A549 (cell line): Measurements from ENCODE around the gene COX4I1. TPM values are rescaled to one million over a fixed set of nuclear protein-coding genes. Genes with fewer than 3 reads are reported as not detected.
"Not testable (repeated sequence)": the region's sequence is repeated elsewhere in the genome, so short reads cannot be mapped to it uniquely, and the experiment has no call there.

ENCODE experiments used
- ATAC-seq, 2 experiments: fragments of 200-7000 bp in 1 of 2; fragments of >200 bp in 1 of 2; cut with Nextera tagmentation in 1 of 2; cut with Tn5 transposase in 1 of 2; 3 replicates each; pipeline versions ENCODE4 v1.8.0 to v1.9.1; 2018 to 2020; ENCODE audit warnings: mild to moderate bottlenecking in 1 of 2, moderate library complexity in 1 of 2
- CTCF ChIA-PET: fragments of 300-600 bp; sonication (Branson Sonifier 250); formaldehyde crosslinking; extraction: SDS; loops from one replicate; lab custom pipeline; 2021; ENCODE audit warnings: antibody characterized with exemption, inconsistent platforms; lab: Yijun Ruan, JAX
- POLR2A ChIA-PET: fragments of 350-600 bp; formaldehyde crosslinking; extraction: SDS; loops from one replicate; lab custom pipeline; 2021; ENCODE audit warnings: antibody characterized with exemption, inconsistent platforms; lab: Yijun Ruan, JAX
- DNase-seq, 2 experiments: peaks; one replicate each; pipeline versions ENCODE4 v3.0.0 to v3.0.0-alpha.2; 2011 to 2016; ENCODE audit warnings: low read depth in 1 of 2, low spot score in 1 of 2
- FAIRE-seq: peaks from 2 replicates; lab custom pipeline; 2011; peaks lifted over from hg19 to GRCh38; lab: Jason Lieb, UNC
- H3K27ac ChIP-seq, 2 experiments: fragments of >200 bp; sonication (Bioruptor Twin); formaldehyde crosslinking; 3 replicates each; pipeline ENCODE4 v1.5.1; 2016 to 2017
- H3K4me1 ChIP-seq: fragments of >200 bp; sonication (Bioruptor Twin); formaldehyde crosslinking; 3 replicates; pipeline ENCODE4 v1.6.1; 2016
- H3K4me2 ChIP-seq: fragments of >200 bp; sonication (Bioruptor Twin); formaldehyde crosslinking; 3 replicates; pipeline ENCODE4 v1.6.1; 2016
- H3K4me3 ChIP-seq: fragments of >200 bp; sonication (Bioruptor Twin); formaldehyde crosslinking; 3 replicates; pipeline ENCODE4 v1.5.1; 2016
- H3K9me3 ChIP-seq: fragments of >200 bp; sonication (Bioruptor Twin); formaldehyde crosslinking; 3 replicates; pipeline ENCODE4 v1.6.1; 2016
- CBX8 ChIP-seq: fragments of 200-600 bp; sonication (generic); IDR thresholded peaks from 2 replicates; pipeline ENCODE4 v1.6.1; 2016
- CEBPB ChIP-seq, 2 experiments: fragments of >200 bp in 1 of 2; sonication (Bioruptor Twin) in 1 of 2; formaldehyde crosslinking in 1 of 2; IDR thresholded peaks; 2 replicates each; pipeline ENCODE4 v1.6.1; 2012 to 2016
- GATA3 ChIP-seq: IDR thresholded peaks from 2 replicates; pipeline ENCODE4 v1.6.1; 2012; ENCODE audit warnings: borderline replicate concordance
- HDAC2 ChIP-seq: fragments of 200-600 bp; sonication (generic); IDR thresholded peaks from 2 replicates; pipeline ENCODE4 v1.6.1; 2016
- HEYL ChIP-seq: fragments of 250-450 bp; sonication (Bioruptor Pico); IDR thresholded peaks from 2 replicates; pipeline ENCODE4 v1.8.0; 2021; ENCODE audit warnings: mild to moderate bottlenecking, moderate library complexity
- HOXB5 ChIP-seq: fragments of 250-450 bp; sonication (Bioruptor Pico); IDR thresholded peaks from 2 replicates; pipeline ENCODE4 v1.5.0; 2020; ENCODE audit warnings: mild to moderate bottlenecking, moderate library complexity
- MAZ ChIP-seq: fragments of 150-350 bp; IDR thresholded peaks from 2 replicates; pipeline ENCODE4 v1.6.1; 2014; ENCODE audit warnings: antibody characterized with exemption, low read depth, low read length, borderline replicate concordance
- PHF8 ChIP-seq: fragments of 200-600 bp; sonication (generic); IDR thresholded peaks from 2 replicates; pipeline ENCODE4 v1.6.1; 2016; ENCODE audit warnings: low read depth, mild to moderate bottlenecking, antibody characterized with exemption, moderate library complexity, borderline replicate concordance
- POLR2AphosphoS2 ChIP-seq: conservative IDR thresholded peaks from 2 replicates; pipeline ENCODE4 v1.6.1; 2012; ENCODE audit warnings: low read length, improper control_type of control experiment, inconsistent platforms
- RARB ChIP-seq: fragments of 250-450 bp; sonication (Bioruptor Pico); IDR thresholded peaks from 2 replicates; pipeline ENCODE4 v1.8.0; 2021; ENCODE audit warnings: mild to moderate bottlenecking, moderate library complexity
- SMC3 ChIP-seq: fragments of >200 bp; sonication (Bioruptor Twin); formaldehyde crosslinking; IDR thresholded peaks from 3 replicates; pipeline ENCODE4 v1.6.1; 2018; ENCODE audit warnings: inconsistent platforms
- TFCP2L1 ChIP-seq: fragments of 250-450 bp; sonication (Bioruptor Pico); IDR thresholded peaks from 2 replicates; pipeline ENCODE4 v1.5.0; 2021; ENCODE audit warnings: mild to moderate bottlenecking
- TP53 ChIP-seq: fragments of 250-450 bp; sonication (Bioruptor Pico); IDR thresholded peaks from 2 replicates; pipeline ENCODE4 v1.5.0; 2021; ENCODE audit warnings: mild to moderate bottlenecking, moderate library complexity
- ZC3H11A ChIP-seq: fragments of 450-650 bp; IDR thresholded peaks from 2 replicates; pipeline ENCODE4 v1.6.1; 2014; ENCODE audit warnings: antibody characterized with exemption, mild to moderate bottlenecking
- WGBS: methylation state at CpG from one replicate; pipeline ENCODE4 v1.1.6; 2017; ENCODE audit errors: missing lambda C conversion rate; 5-methylcytosine and 5-hydroxymethylcytosine counted together
- polyA plus RNA-seq, 4 experiments: library from polyadenylated mRNA; depleted of rRNA in 3 of 4; stranded (reverse); fragments of >200 nt; fragmentation: RNase III in 1 of 4; extraction: RNeasy Plus Mini Kit Qiagen cat#74134 plus additional on column Dnase treatment in 1 of 4; gene quantifications; 2 replicates in 3 of 4; 3 replicates in 1 of 4; pipeline ENCODE4 v1.2.3, GENCODE V29; 2011 to 2017
- TF ChIP-seq, protein P1 (sequence below): IDR thresholded peaks from 2 replicates; pipeline ENCODE4 v1.6.1; 2012
- TF ChIP-seq, protein P2 (sequence below): fragments of >200 bp; sonication (Bioruptor Twin); formaldehyde crosslinking; IDR thresholded peaks from 3 replicates; pipeline ENCODE4 v1.5.1; 2016
- TF ChIP-seq, protein P3 (sequence below): fragments of 250-450 bp; sonication (Bioruptor Pico); IDR thresholded peaks from 2 replicates; pipeline ENCODE4 v1.5.0; 2021; ENCODE audit warnings: mild to moderate bottlenecking, moderate library complexity, borderline replicate concordance
- TF ChIP-seq, protein P4 (sequence below): fragments of 200-600 bp; sonication (generic); IDR thresholded peaks from 2 replicates; pipeline ENCODE4 v1.6.1; 2016; ENCODE audit warnings: antibody characterized with exemption, mild to moderate bottlenecking, moderate library complexity

Gene COX4I1
- polyA plus RNA-seq, 2 of the 4 experiments (the other 2 are of a cell fraction): 783 to 929 TPM

DNA sequence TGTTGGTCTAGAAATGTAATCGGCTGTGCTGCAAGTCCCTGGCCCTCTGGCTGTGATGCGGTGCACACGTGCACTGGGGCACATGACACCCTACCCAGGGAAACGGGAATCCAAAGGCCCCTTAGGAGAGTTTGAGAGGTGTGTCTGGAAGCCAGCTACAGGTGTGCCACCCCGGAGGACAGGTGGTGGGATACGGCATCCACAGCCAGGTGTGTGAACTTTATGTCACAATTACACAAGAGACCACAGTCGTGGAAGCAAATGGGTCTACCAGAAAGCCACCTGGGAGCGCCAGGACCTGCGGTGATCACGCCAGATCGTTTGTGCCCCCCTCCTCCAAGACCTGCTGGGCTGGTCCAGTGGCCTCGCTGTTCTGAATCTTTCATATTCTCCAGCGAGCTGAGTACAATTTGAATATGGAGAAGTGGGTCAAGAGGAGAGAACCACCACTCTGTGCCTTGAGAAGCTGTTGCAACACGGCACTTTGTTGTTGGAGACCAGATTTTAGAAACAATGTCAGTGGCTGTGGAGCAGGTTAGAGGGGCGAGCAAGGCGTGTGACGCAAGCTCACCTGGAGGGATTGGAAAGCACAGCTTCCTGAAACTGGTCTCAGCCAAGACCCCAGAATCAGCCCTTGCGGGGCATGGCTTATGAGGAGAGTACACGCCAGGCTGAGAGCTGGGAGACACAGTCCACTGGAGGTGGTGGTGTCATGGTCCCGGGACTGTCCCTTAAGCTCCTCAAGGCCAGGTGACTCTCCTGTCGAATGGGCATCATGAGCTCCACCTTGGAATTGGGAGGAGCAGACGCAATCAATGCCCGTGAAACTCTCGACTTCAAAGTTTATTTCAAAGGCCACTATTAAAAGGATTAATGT, 37.4 kb downstream of the COX4I1 start:
- no peak for FAIRE-seq
- Histone ChIP-seq H3K4me3 (no peak overlapping the region), H3K4me1 (no peaks in the 10 kb centered on the region), H3K4me2 (no peak overlapping the region), H3K9me3 (0 out of 3 replicates have a peak, but pooled peaks cover 3% of the 10 kb centered on the region)
- peak in 1 of 2 experiments; percentile 26; a peak in 1 of 6 replicates for ATAC-seq
- no peak for DNase-seq
- 16% methylated on average over 21 of the region's 24 CpGs for WGBS
- POLR2A ChIA-PET: no interaction called here
- TF ChIP-seq PHF8: no peak
- TF ChIP-seq, protein P1, sequence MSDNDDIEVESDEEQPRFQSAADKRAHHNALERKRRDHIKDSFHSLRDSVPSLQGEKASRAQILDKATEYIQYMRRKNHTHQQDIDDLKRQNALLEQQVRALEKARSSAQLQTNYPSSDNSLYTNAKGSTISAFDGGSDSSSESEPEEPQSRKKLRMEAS: no peak
- no peak for TF ChIP-seq HDAC2
- TF ChIP-seq, all 56 proteins: peak for 0
- CTCF ChIA-PET: interaction anchor here (0.8 to 14.3 kb wide), 4 partner anchors 16 to 179 kb away, joined by 3 to 126 read pairs (median 8); no protein-coding TSS in a partner anchor
- H3K27ac ChIP-seq: no peak overlapping the region

DNA sequence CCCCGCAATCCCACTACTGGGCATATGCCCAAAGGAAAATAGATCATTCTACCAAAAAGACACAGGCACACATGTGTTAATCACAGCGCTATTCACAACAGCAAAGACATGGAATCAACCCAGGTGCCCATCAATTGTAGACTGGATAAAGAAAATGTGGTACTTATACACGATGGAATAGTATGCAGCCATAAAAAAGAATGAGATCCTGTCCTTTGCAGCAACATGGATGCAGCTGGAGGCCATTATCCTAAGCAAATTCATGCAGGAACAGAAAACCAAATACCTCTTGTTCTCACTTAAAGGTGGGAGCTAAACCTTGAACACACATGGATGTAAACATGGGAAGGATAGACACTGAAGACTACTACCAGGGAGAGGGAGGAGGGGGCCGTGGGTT, 38.2 kb downstream of the COX4I1 start:
- CTCF ChIA-PET: interaction anchor here (0.8 to 14.3 kb wide), 5 partner anchors 17 to 179 kb away, joined by 3 to 126 read pairs (median 6); no protein-coding TSS in a partner anchor
- H3K4me1 ChIP-seq, H3K9me3 ChIP-seq, ATAC-seq, DNase-seq, H3K27ac ChIP-seq, H3K4me3 ChIP-seq, POLR2A ChIA-PET, FAIRE-seq, H3K4me2 ChIP-seq: not testable (repeated sequence)
- 16% methylated on average over 4 of the region's 4 CpGs for WGBS

DNA sequence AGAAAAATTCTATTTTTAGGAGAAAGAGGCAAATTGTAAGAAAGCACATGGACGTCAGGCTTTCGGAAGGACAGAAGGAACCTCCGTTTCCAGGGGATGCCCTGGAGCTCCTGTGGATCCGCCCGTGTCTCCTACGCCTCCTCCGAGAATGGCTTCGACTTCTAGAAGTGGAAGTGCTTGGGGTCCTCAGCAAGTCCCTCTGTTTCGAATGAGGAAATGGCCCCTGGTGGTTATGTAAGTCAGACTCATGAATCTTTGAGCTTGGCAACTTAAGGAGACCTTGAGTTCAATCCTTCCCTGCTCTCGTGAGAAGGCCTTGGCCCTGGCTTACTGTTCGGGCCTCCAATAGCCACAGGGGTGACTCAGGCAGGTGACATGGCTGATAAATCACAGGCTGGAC, 38.9 kb downstream of the COX4I1 start:
- H3K27ac ChIP-seq: no peak overlapping the region
- DNase-seq (no peak), FAIRE-seq (no peak), ATAC-seq (no peak)
- WGBS: 62% methylated on average over 11 of the region's 11 CpGs
- H3K4me1 ChIP-seq: no peaks in the 10 kb centered on the region
- CTCF ChIA-PET: interaction anchor here (1.4 to 14.3 kb wide), 3 partner anchors 18 to 178 kb away, joined by 6 to 126 read pairs (median 14); no protein-coding TSS in a partner anchor
- no peaks in the 10 kb centered on the region for H3K9me3 ChIP-seq
- POLR2A ChIA-PET: no interaction called here
- no peak overlapping the region for H3K4me3 ChIP-seq
- no peak for TF ChIP-seq CBX8
- no peak for TF ChIP-seq TFCP2L1 (CRISPR knock-in tag)
- TF ChIP-seq HOXB5 (CRISPR knock-in tag): no peak
- TF ChIP-seq, protein P2, sequence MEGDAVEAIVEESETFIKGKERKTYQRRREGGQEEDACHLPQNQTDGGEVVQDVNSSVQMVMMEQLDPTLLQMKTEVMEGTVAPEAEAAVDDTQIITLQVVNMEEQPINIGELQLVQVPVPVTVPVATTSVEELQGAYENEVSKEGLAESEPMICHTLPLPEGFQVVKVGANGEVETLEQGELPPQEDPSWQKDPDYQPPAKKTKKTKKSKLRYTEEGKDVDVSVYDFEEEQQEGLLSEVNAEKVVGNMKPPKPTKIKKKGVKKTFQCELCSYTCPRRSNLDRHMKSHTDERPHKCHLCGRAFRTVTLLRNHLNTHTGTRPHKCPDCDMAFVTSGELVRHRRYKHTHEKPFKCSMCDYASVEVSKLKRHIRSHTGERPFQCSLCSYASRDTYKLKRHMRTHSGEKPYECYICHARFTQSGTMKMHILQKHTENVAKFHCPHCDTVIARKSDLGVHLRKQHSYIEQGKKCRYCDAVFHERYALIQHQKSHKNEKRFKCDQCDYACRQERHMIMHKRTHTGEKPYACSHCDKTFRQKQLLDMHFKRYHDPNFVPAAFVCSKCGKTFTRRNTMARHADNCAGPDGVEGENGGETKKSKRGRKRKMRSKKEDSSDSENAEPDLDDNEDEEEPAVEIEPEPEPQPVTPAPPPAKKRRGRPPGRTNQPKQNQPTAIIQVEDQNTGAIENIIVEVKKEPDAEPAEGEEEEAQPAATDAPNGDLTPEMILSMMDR: no peak
- TF ChIP-seq SMC3: no peak
- no peak for TF ChIP-seq POLR2AphosphoS2
- TF ChIP-seq ZC3H11A: no peak
- TF ChIP-seq, protein P3, sequence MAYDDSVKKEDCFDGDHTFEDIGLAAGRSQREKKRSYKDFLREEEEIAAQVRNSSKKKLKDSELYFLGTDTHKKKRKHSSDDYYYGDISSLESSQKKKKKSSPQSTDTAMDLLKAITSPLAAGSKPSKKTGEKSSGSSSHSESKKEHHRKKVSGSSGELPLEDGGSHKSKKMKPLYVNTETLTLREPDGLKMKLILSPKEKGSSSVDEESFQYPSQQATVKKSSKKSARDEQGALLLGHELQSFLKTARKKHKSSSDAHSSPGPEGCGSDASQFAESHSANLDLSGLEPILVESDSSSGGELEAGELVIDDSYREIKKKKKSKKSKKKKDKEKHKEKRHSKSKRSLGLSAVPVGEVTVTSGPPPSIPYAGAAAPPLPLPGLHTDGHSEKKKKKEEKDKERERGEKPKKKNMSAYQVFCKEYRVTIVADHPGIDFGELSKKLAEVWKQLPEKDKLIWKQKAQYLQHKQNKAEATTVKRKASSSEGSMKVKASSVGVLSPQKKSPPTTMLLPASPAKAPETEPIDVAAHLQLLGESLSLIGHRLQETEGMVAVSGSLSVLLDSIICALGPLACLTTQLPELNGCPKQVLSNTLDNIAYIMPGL (CRISPR knock-in tag): no peak
- no peak for TF ChIP-seq RARB (CRISPR knock-in tag)
- TF ChIP-seq, protein P4, sequence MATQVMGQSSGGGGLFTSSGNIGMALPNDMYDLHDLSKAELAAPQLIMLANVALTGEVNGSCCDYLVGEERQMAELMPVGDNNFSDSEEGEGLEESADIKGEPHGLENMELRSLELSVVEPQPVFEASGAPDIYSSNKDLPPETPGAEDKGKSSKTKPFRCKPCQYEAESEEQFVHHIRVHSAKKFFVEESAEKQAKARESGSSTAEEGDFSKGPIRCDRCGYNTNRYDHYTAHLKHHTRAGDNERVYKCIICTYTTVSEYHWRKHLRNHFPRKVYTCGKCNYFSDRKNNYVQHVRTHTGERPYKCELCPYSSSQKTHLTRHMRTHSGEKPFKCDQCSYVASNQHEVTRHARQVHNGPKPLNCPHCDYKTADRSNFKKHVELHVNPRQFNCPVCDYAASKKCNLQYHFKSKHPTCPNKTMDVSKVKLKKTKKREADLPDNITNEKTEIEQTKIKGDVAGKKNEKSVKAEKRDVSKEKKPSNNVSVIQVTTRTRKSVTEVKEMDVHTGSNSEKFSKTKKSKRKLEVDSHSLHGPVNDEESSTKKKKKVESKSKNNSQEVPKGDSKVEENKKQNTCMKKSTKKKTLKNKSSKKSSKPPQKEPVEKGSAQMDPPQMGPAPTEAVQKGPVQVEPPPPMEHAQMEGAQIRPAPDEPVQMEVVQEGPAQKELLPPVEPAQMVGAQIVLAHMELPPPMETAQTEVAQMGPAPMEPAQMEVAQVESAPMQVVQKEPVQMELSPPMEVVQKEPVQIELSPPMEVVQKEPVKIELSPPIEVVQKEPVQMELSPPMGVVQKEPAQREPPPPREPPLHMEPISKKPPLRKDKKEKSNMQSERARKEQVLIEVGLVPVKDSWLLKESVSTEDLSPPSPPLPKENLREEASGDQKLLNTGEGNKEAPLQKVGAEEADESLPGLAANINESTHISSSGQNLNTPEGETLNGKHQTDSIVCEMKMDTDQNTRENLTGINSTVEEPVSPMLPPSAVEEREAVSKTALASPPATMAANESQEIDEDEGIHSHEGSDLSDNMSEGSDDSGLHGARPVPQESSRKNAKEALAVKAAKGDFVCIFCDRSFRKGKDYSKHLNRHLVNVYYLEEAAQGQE: no peak
- no peak for TF ChIP-seq PHF8
- no peak for TF ChIP-seq TP53
- no peak for TF ChIP-seq GATA3
- TF ChIP-seq CEBPB (IDR thresholded peaks at IDR 0.05): no peak
- TF ChIP-seq MAZ: no peak
- TF ChIP-seq HEYL (CRISPR knock-in tag): no peak
- H3K4me2 ChIP-seq: no peak overlapping the region
